Spleen (tissue), 7 donors: Measurements from ENCODE around the gene MYOCD.

Experiments used
- CTCF ChIP-seq, 11 experiments: fragments of 200-600 bp in 7 of 11; fragments of 450-650 bp in 4 of 11; sonication (generic) in 4 of 11; IDR thresholded peaks in 8 of 11; conservative IDR thresholded peaks in 3 of 11; 1 replicate in 7 of 11; 2 replicates in 4 of 11; pipeline versions ENCODE4 v1.4.0 to v1.8.0; 2016 to 2021; ENCODE audit warnings: antibody characterized with exemption in 11 of 11, inconsistent platforms in 4 of 11, mild to moderate bottlenecking in 1 of 11
- POLR2A ChIP-seq, 3 donors: fragments of 450-650 bp; IDR thresholded peaks; one replicate each; pipeline ENCODE4 v1.5.1; 2017; ENCODE audit warnings: antibody characterized with exemption in 3 of 3, mild to moderate bottlenecking in 1 of 3
- donor health status: DM: no; HTN: no; CAD: no; lungs with moderate emphysema.
- donor health status: DM: no; HTN: no; CAD: no.
- donor health status: DM: no; HTN: no; CAD: no.

GRCh38 chr17:12727076-12727760, 61.5 kb downstream of the MYOCD start:
- no peak for TF ChIP-seq CTCF (IDR thresholded peaks at IDR 0.05 in 8 of 11, conservative IDR thresholded peaks at IDR 0.05 in 3 of 11)
- no peak for TF ChIP-seq POLR2A (IDR thresholded peaks at IDR 0.05)
